Liver (tissue), 9 donors: ENCODE data around the gene CA10. TPM values are rescaled to one million over a fixed set of nuclear protein-coding genes. Genes with fewer than 3 reads are reported as not detected.

ENCODE experiments used
- DNase-seq: peaks from one replicate; pipeline ENCODE4 v3.0.0-alpha.2; 2017; ENCODE audit warnings: low spot score
- H3K27ac ChIP-seq, 2 donors: one replicate each; pipeline ENCODE4 v1.7.0; 2013; ENCODE audit warnings: inconsistent platforms in 2 of 2, low read length in 2 of 2, control low read depth in 1 of 2, low read depth in 1 of 2, mild to moderate bottlenecking in 1 of 2
- H3K27me3 ChIP-seq, 4 donors: one replicate each; pipeline versions ENCODE4 v1.6.1 to v1.7.0; 2013; ENCODE audit warnings: low read length in 3 of 4, inconsistent platforms in 1 of 4, mild to moderate bottlenecking in 1 of 4, moderate library complexity in 1 of 4; ENCODE audit not compliant: control insufficient read depth in 4 of 4, insufficient read depth in 4 of 4
- H3K36me3 ChIP-seq, 4 donors: one replicate each; pipeline versions ENCODE4 v1.6.1 to v1.7.0; 2013; ENCODE audit warnings: low read length in 3 of 4, mild to moderate bottlenecking in 3 of 4, low read depth in 1 of 4, moderate library complexity in 1 of 4; ENCODE audit not compliant: control insufficient read depth in 4 of 4, insufficient read depth in 3 of 4
- H3K4me1 ChIP-seq, 4 donors: one replicate each; pipeline versions ENCODE4 v1.6.1 to v1.7.0; 2013; ENCODE audit warnings: low read length in 3 of 4, mild to moderate bottlenecking in 3 of 4, moderate library complexity in 1 of 4; ENCODE audit not compliant: control insufficient read depth in 4 of 4, insufficient read depth in 4 of 4
- H3K4me3 ChIP-seq, 3 donors: one replicate each; pipeline versions ENCODE4 v1.6.1 to v1.7.0; 2013; ENCODE audit warnings: low read length in 3 of 3, control low read depth in 1 of 3, low read depth in 1 of 3, mild to moderate bottlenecking in 1 of 3
- H3K9ac ChIP-seq, 2 donors: one replicate each; pipeline ENCODE4 v1.7.0; 2013; ENCODE audit warnings: low read length in 2 of 2, mild to moderate bottlenecking in 2 of 2, moderate library complexity in 2 of 2, control low read depth in 1 of 2, low read depth in 1 of 2
- H3K9me3 ChIP-seq, 4 donors: one replicate each; pipeline versions ENCODE4 v1.6.1 to v1.7.0; 2013; ENCODE audit warnings: low read length in 3 of 4; ENCODE audit not compliant: control insufficient read depth in 4 of 4
- EGR1 ChIP-seq, 2 donors: IDR thresholded peaks; 2 replicates each; pipeline ENCODE4 v1.6.1; 2016 to 2018; ENCODE audit warnings: antibody characterized with exemption in 2 of 2, low read depth in 2 of 2
- FOXA2 ChIP-seq: IDR thresholded peaks from 2 replicates; pipeline ENCODE4 v1.6.1; 2016; ENCODE audit warnings: antibody characterized with exemption
- GABPA ChIP-seq, 2 donors: IDR thresholded peaks in 1 of 2; conservative IDR thresholded peaks in 1 of 2; 2 replicates each; pipeline ENCODE4 v1.6.1; 2016; ENCODE audit warnings: antibody characterized with exemption in 2 of 2, mild to moderate bottlenecking in 1 of 2, moderate library complexity in 1 of 2
- HNF4A ChIP-seq, 2 donors: conservative IDR thresholded peaks; 2 replicates each; pipeline ENCODE4 v1.6.1; 2016; ENCODE audit warnings: antibody characterized with exemption in 2 of 2, mild to moderate bottlenecking in 2 of 2
- HNF4G ChIP-seq: IDR thresholded peaks from 2 replicates; pipeline ENCODE4 v1.6.1; 2016; ENCODE audit warnings: antibody characterized with exemption
- JUND ChIP-seq, 2 donors: IDR thresholded peaks; 2 replicates each; pipeline ENCODE4 v1.6.1; 2016; ENCODE audit warnings: antibody characterized with exemption in 2 of 2
- NR2F2 ChIP-seq: IDR thresholded peaks from 2 replicates; pipeline ENCODE4 v1.6.1; 2016; ENCODE audit warnings: antibody characterized with exemption
- RAD21 ChIP-seq, 2 donors: IDR thresholded peaks; 2 replicates each; pipeline ENCODE4 v1.6.1; 2016; ENCODE audit warnings: antibody characterized with exemption in 2 of 2, mild to moderate bottlenecking in 2 of 2
- SP1 ChIP-seq: IDR thresholded peaks from 2 replicates; pipeline ENCODE4 v1.6.1; 2018; ENCODE audit warnings: antibody characterized with exemption, mild to moderate bottlenecking
- TAF1 ChIP-seq: conservative IDR thresholded peaks from 2 replicates; pipeline ENCODE4 v1.6.1; 2016; ENCODE audit warnings: antibody characterized with exemption, mild to moderate bottlenecking
- ZBTB33 ChIP-seq: IDR thresholded peaks from 2 replicates; pipeline ENCODE4 v1.6.1; 2016; ENCODE audit warnings: antibody characterized with exemption
- WGBS: extraction: QIAGEN DNeasy Blood & Tissue Kit; methylation state at CpG from one replicate; pipeline ENCODE4 v1.1.7; 2013; 5-methylcytosine and 5-hydroxymethylcytosine counted together
- polyA plus RNA-seq, 2 donors: library from polyadenylated mRNA; stranded (reverse) in 1 of 2; unstranded in 1 of 2; fragments of 200-250 nt in 1 of 2; fragments of >200 nt in 1 of 2; fragmentation: Nextera tagmentation in 1 of 2; extraction: Ambion mirVana in 1 of 2; gene quantifications; one replicate each; pipeline versions ENCODE4 v1.2.1 to v1.2.3, GENCODE V29; 2013 to 2015
- total RNA-seq, 2 donors: library from RNA; depleted of rRNA; stranded (reverse); fragments of >200 nt; gene quantifications; one replicate each; pipeline ENCODE4 v1.2.3, GENCODE V29; 2014
- TF ChIP-seq, protein P1 (sequence below): IDR thresholded peaks from 2 replicates; pipeline ENCODE4 v1.6.1; 2016; ENCODE audit warnings: antibody characterized with exemption, mild to moderate bottlenecking
- TF ChIP-seq, protein P2 (sequence below): IDR thresholded peaks from 2 replicates; pipeline ENCODE4 v1.6.1; 2016; ENCODE audit warnings: antibody characterized with exemption
- TF ChIP-seq, protein P3 (sequence below): fragments of 150-350 bp; IDR thresholded peaks from 2 replicates; pipeline ENCODE4 v1.5.1; 2017; ENCODE audit warnings: improper control_type of control experiment, low read depth, low read length; ENCODE audit not compliant: missing input control
- donor health status: healthy.
- donor health status: healthy.
- donor health status: healthy.
- donor health status: healthy.
- donor health status: healthy.

Gene CA10
- total and polyA plus RNA-seq, 4 donors = 0.05 TPM; not detected in 3

DNA sequence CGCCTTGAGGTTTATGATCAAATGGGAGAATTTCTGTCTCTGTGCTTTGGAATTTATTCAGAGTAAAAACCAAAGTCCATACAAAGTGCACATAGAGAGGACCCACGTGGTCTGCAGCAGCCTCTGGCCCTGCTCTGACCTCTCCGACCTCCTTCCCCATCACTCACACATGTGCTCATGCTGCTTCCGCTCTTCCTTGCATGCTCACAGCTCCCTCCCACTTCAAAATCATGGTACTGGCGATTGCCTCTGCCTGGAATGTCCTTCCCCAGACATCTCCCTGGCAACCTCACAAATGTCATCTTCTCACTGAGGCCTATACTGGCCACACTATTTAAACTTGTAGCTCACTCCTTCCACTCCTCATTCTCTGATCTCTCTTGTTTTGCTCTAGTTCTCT lies 418.0 kb downstream of the CA10 start (continued):
- TF ChIP-seq, protein P1, sequence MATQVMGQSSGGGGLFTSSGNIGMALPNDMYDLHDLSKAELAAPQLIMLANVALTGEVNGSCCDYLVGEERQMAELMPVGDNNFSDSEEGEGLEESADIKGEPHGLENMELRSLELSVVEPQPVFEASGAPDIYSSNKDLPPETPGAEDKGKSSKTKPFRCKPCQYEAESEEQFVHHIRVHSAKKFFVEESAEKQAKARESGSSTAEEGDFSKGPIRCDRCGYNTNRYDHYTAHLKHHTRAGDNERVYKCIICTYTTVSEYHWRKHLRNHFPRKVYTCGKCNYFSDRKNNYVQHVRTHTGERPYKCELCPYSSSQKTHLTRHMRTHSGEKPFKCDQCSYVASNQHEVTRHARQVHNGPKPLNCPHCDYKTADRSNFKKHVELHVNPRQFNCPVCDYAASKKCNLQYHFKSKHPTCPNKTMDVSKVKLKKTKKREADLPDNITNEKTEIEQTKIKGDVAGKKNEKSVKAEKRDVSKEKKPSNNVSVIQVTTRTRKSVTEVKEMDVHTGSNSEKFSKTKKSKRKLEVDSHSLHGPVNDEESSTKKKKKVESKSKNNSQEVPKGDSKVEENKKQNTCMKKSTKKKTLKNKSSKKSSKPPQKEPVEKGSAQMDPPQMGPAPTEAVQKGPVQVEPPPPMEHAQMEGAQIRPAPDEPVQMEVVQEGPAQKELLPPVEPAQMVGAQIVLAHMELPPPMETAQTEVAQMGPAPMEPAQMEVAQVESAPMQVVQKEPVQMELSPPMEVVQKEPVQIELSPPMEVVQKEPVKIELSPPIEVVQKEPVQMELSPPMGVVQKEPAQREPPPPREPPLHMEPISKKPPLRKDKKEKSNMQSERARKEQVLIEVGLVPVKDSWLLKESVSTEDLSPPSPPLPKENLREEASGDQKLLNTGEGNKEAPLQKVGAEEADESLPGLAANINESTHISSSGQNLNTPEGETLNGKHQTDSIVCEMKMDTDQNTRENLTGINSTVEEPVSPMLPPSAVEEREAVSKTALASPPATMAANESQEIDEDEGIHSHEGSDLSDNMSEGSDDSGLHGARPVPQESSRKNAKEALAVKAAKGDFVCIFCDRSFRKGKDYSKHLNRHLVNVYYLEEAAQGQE = no peak
- TF ChIP-seq EGR1 (IDR thresholded peaks at IDR 0.05; ENCODE audit: low read depth in 2 of 2) (no peak), RAD21 (IDR thresholded peaks at IDR 0.05) (no peak), TAF1 (no peak), GABPA (IDR thresholded peaks at IDR 0.05 in 1 of 2, conservative IDR thresholded peaks at IDR 0.05 in 1 of 2) (no peak), FOXA2 (no peak), HNF4G (no peak), SP1 (no peak)
- TF ChIP-seq, protein P2, sequence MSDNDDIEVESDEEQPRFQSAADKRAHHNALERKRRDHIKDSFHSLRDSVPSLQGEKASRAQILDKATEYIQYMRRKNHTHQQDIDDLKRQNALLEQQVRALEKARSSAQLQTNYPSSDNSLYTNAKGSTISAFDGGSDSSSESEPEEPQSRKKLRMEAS = no peak

DNA sequence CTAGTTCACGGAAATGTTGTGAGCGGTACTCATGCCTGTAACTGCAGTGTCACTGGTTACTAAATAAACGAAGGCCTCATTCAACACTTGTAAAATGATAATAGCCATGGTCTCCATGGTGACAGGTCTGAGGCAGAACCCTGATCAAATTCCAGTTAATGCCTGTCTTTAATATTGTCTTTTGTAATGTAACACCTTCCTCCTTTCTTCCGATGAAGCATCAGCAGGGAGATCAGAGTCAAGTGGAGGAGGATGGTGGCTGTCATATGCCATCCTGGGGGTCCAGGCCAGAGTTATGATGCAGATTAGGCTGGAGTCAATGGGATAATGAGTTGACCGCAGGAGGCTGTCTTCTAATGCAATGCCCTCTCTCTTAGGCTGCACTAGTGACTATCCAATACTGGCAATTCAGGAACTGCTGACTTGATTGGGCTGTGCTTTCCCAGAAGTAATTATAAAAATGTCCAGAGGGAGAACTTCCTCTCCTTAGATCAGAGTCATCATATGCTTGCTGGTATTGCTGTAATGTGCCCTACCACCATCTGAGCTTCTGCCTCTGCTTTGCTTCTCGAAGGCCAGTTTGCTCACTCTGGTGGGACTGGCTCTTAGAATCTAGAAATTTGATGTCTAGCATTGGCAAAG lies 419.1 kb downstream of the CA10 start:
- no peaks in the 10 kb centered on the region for H3K36me3 ChIP-seq
- TF ChIP-seq SP1 = no peak
- no peaks in the 10 kb centered on the region for H3K4me1 ChIP-seq
- no peaks in the 10 kb centered on the region for H3K27me3 ChIP-seq
- DNase-seq = no peak
- H3K4me3 ChIP-seq = no peak overlapping the region
- WGBS = 82% methylated on average over 6 of the region's 6 CpGs
- no peaks in the 10 kb centered on the region for H3K9me3 ChIP-seq
- H3K9ac ChIP-seq = no peak overlapping the region
- H3K27ac ChIP-seq = no peak overlapping the region

DNA sequence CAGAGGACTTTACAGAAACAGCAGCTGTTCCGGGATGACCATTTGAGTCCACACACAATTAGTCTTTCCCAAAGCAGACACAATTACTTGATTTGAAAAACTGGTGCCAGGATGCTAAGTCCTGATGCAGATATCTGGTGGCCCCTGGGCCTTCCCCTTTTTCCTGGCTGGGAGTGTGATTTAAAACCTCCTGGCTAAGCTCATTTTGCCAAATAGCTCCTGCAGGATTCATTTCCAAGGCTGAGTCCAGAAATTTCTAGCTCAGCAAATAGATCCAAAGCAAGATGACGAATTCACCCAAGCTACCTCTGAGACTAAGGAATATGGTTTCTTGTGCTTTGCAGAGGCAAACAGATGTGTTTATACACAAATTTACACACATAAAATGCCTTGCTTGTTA lies 422.2 kb downstream of the CA10 start:
- H3K9me3 ChIP-seq = no peaks in the 10 kb centered on the region
- H3K4me1 ChIP-seq = no peaks in the 10 kb centered on the region
- TF ChIP-seq, protein P2 = no peak
- TF ChIP-seq SP1 (no peak), HNF4G (no peak), NR2F2 (no peak), HNF4A (conservative IDR thresholded peaks at IDR 0.05) (no peak), JUND (IDR thresholded peaks at IDR 0.05) (no peak), RAD21 (IDR thresholded peaks at IDR 0.05) (no peak), ZBTB33 (no peak)
- TF ChIP-seq, protein P3, sequence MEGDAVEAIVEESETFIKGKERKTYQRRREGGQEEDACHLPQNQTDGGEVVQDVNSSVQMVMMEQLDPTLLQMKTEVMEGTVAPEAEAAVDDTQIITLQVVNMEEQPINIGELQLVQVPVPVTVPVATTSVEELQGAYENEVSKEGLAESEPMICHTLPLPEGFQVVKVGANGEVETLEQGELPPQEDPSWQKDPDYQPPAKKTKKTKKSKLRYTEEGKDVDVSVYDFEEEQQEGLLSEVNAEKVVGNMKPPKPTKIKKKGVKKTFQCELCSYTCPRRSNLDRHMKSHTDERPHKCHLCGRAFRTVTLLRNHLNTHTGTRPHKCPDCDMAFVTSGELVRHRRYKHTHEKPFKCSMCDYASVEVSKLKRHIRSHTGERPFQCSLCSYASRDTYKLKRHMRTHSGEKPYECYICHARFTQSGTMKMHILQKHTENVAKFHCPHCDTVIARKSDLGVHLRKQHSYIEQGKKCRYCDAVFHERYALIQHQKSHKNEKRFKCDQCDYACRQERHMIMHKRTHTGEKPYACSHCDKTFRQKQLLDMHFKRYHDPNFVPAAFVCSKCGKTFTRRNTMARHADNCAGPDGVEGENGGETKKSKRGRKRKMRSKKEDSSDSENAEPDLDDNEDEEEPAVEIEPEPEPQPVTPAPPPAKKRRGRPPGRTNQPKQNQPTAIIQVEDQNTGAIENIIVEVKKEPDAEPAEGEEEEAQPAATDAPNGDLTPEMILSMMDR = no peak
- no peaks in the 10 kb centered on the region for H3K36me3 ChIP-seq
- DNase-seq = no peak
- no peaks in the 10 kb centered on the region for H3K27me3 ChIP-seq
- no peak overlapping the region for H3K4me3 ChIP-seq
- WGBS = 84% methylated on average over 2 of the region's 2 CpGs
- H3K27ac ChIP-seq = no peak overlapping the region
- no peak overlapping the region for H3K9ac ChIP-seq
